GM23248 (cell line): ENCODE data around the gene ARID3B.

Experiments used
- EZH2 ChIP-seq: fragments of 200-600 bp; sonication (generic); IDR thresholded peaks from 2 replicates; pipeline ENCODE4 v1.6.1; 2018; ENCODE audit warnings: antibody characterized with exemption, mild to moderate bottlenecking; ENCODE audit not compliant: insufficient read depth, poor library complexity, severe bottlenecking
- EZH2phosphoT487 ChIP-seq: fragments of 200-600 bp; sonication (generic); IDR thresholded peaks from 2 replicates; pipeline ENCODE4 v1.6.1; 2018; ENCODE audit warnings: antibody characterized with exemption, moderate library complexity, mild to moderate bottlenecking, low read depth; ENCODE audit not compliant: insufficient read depth

GRCh38 chr15:74525945-74526344, 15.1 kb upstream of the ARID3B start:
- TF ChIP-seq EZH2 (no peak), EZH2phosphoT487 (no peak)
